Endothelial cell of umbilical vein (primary cell): Measurements from ENCODE around the gene AKR7A2.

ENCODE experiments used
- EZH2 ChIP-seq: IDR thresholded peaks from 2 replicates; pipeline ENCODE4 v1.6.1; 2012; ENCODE audit warnings: borderline replicate concordance, low read depth, mild to moderate bottlenecking, moderate library complexity, low read length, inconsistent platforms; ENCODE audit not compliant: severe bottlenecking
- FOS ChIP-seq: IDR thresholded peaks from 2 replicates; pipeline ENCODE4 v1.6.1; 2011; ENCODE audit warnings: mild to moderate bottlenecking, low read length, moderate library complexity, borderline replicate concordance; ENCODE audit not compliant: insufficient read depth
- POLR2A ChIP-seq: IDR thresholded peaks from 2 replicates; pipeline ENCODE4 v1.6.1; 2012; ENCODE audit warnings: low read depth, mild to moderate bottlenecking, control low read depth, low read length
- POLR2AphosphoS5 ChIP-seq: IDR thresholded peaks from 2 replicates; pipeline ENCODE4 v1.6.1; 2012; ENCODE audit warnings: low read depth, mild to moderate bottlenecking, control low read depth, low read length, moderate library complexity; ENCODE audit not compliant: insufficient read depth
- TF ChIP-seq, protein P1 (sequence below), 2 donors: IDR thresholded peaks; 1 replicate in 1 of 2; 2 replicates in 1 of 2; pipeline ENCODE4 v1.5.1; 2011; ENCODE audit warnings: low read length in 2 of 2, mild to moderate bottlenecking in 2 of 2, moderate library complexity in 2 of 2, control low read depth in 1 of 2, inconsistent platforms in 1 of 2, low read depth in 1 of 2; ENCODE audit not compliant: insufficient read depth in 1 of 2; ENCODE audit errors: extremely low read depth in 1 of 2

DNA sequence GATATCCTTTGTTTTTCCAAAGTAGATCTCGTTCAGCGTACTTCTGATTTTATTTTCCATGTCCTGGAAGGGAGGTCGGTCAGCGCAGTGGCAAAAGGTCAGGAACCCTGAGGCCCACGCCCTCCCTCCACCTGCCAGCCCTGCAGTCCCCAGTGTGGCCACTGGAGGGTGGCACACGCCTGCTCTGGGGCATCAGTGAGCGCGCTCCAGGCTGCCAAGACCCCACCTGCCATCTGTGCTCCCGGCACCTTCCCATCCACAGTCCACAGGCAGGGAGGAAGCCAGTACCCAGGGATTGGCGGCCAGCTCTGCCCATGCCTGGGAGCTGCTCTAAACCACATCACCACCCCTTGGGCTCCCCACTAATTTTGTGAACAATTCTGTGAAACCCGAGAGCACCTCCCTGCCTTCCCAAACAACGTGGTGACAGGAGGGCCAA, 32.4 kb upstream of the AKR7A2 start:
- TF ChIP-seq FOS (no peak), POLR2AphosphoS5 (no peak), POLR2A (no peak), EZH2 (no peak)
- TF ChIP-seq, protein P1, sequence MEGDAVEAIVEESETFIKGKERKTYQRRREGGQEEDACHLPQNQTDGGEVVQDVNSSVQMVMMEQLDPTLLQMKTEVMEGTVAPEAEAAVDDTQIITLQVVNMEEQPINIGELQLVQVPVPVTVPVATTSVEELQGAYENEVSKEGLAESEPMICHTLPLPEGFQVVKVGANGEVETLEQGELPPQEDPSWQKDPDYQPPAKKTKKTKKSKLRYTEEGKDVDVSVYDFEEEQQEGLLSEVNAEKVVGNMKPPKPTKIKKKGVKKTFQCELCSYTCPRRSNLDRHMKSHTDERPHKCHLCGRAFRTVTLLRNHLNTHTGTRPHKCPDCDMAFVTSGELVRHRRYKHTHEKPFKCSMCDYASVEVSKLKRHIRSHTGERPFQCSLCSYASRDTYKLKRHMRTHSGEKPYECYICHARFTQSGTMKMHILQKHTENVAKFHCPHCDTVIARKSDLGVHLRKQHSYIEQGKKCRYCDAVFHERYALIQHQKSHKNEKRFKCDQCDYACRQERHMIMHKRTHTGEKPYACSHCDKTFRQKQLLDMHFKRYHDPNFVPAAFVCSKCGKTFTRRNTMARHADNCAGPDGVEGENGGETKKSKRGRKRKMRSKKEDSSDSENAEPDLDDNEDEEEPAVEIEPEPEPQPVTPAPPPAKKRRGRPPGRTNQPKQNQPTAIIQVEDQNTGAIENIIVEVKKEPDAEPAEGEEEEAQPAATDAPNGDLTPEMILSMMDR (IDR thresholded peaks at IDR 0.05; ENCODE audit: extremely low read depth in 1 of 2, insufficient read depth in 1 of 2, low read depth in 1 of 2, low read length in 2 of 2), result peak; percentile 83 to 91
